Thyroid gland (tissue), 4 donors: Measurements from ENCODE around the gene FANCL.

Source experiments
- CTCF ChIP-seq, 6 experiments: fragments of 200-600 bp in 3 of 6; fragments of 450-650 bp in 3 of 6; sonication (generic) in 3 of 6; IDR thresholded peaks; one replicate each; pipeline ENCODE4 v1.5.1; 2016 to 2019; ENCODE audit warnings: antibody characterized with exemption in 6 of 6, mild to moderate bottlenecking in 2 of 6, inconsistent platforms in 1 of 6, moderate library complexity in 1 of 6
- POLR2A ChIP-seq, 2 donors: fragments of 450-650 bp; IDR thresholded peaks; one replicate each; pipeline ENCODE4 v1.6.1; 2017; ENCODE audit warnings: antibody characterized with exemption in 2 of 2, mild to moderate bottlenecking in 2 of 2, moderate library complexity in 1 of 2

DNA sequence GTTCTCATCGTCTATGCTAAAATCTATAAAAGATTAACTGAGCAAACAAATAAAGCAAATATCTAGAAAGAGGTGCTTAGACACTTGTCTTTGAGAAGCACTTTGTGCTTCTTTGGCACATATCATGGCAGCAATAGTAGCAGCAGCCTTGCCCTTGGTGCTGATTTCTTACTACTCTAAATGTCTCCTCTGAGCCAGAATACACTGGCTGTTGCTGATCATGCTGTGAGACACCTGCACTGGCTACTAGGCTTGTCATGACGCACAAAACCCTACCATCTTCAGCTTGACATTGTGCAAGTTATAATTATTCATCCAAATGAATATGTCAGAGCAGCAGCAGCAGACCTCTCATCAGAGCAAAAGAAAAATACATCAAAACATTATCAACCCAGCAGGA is 46.7 kb downstream of the FANCL start:
- TF ChIP-seq POLR2A (IDR thresholded peaks at IDR 0.05): no peak
- no peak for TF ChIP-seq CTCF (IDR thresholded peaks at IDR 0.05)
